ENCODE measurements around the gene F2RL2.
"Not testable (repeated sequence)": the region's sequence is repeated elsewhere in the genome, so short reads cannot be mapped to it uniquely, and the experiment has no call there.

Gene F2RL2

GRCh38 chr5:76620166-76620565 is 3.0 kb downstream of the F2RL2 start:
- no peak for DNase-seq

DNA sequence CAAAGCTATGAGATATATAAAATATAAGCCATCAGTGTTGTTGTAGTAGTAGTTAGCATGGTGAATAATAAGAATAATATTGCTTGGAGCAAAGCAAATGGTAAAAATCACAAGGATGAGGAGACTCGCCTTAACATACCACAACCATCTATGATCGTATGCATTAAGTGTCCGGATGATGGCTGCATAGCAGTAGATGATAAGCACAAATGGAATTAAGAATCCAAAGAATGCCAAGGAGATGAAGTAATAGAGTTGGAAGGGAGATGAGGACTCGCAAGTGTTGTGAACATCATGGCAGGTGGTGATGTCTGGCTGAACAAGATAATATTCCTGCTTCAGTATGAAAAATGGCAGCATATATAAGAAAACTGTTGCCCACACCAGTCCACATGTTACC is 5.5 kb downstream of the F2RL2 start:
- no peak for DNase-seq

GRCh38 chr5:76617229-76617628 is 6.0 kb downstream of the F2RL2 start:
- no peak for DNase-seq

DNA sequence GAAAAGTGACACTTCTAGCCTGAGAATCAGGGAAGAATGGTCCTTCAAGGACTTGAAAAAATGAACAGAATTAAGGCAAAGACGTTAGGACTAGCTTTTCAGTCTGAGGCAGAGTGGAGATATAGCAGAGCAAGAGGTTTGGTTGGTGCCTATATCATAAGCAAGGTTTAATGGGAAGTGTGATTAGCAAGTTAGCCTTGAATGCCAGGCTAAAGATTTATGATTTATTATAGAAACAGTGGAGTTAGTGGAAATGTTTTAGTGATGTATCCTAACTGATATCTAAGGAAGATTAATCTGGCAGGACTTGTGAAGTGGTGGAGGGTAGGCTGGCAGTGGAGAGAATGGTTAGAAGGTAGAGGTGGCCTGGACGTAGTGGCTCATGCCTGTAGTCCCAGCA is 7.0 kb downstream of the F2RL2 start:
- no peak for DNase-seq

DNA sequence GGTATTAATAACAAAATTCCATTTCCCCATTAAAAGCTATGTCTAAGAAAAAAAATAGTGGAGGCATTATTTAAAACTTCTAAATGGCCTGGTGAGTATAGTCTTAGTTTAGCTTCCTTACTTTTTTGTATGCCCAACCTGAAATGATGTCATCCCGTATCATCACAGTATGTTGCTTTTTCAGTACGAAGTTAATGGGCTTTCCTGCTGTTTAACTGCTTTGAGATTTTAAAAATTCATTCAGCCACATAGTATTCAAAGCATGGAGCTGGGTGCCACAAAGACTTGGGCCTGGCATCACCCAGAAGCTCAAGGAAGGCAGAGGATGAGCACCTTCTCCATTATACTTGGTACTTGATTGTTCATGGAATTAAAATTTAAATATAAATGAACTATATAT is 7.4 kb downstream of the F2RL2 start:
- DNase-seq = no peak

DNA sequence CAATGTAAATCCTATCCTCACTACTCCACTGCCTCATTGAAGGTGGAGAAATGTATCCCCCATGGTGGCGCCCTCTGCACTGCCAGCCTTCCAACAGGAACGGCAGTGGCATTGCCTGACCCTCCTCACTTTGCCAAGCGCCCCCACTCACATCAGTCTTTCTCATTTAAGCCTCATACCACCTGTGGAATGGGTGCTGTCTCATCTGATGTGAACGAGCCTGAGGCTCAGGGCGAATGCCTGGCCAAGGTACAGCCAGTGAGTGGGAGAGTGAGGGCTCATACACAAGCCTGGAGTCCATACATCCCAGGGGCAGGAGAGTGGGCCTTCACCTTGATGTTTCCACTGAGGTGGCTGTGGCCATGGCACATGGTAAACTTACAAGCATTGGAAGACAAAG is 10.3 kb downstream of the F2RL2 start:
- DNase-seq = no peak

- no peak for DNase-seq
Observed at GRCh38 chr5:76610196-76610595, 13.0 kb downstream of the F2RL2 start.

DNA sequence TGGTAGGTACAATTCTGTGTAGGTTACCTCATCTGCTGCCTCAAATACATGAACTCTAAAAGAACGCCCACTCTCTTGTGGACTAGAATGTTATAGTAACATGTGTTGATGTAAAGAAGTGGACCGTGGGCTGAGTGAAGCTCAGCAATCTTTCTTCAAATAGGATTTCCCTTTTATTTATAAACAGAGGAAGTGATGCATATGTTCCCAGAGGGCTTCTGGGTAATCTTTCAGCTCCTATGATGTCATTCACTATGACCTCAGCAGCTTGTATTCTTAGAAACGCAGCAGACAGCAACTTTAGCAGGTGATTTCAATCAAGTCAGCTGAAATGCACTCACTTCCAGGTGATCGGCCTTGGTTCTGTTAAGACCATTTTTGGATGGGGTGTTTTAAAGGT is 14.4 kb downstream of the F2RL2 start:
- no peak for DNase-seq

- no peak for DNase-seq
Observed at GRCh38 chr5:76607353-76607871, 15.8 kb downstream of the F2RL2 start.

- no peak for DNase-seq
Observed at GRCh38 chr5:76606701-76607100, 16.5 kb downstream of the F2RL2 start.

DNA sequence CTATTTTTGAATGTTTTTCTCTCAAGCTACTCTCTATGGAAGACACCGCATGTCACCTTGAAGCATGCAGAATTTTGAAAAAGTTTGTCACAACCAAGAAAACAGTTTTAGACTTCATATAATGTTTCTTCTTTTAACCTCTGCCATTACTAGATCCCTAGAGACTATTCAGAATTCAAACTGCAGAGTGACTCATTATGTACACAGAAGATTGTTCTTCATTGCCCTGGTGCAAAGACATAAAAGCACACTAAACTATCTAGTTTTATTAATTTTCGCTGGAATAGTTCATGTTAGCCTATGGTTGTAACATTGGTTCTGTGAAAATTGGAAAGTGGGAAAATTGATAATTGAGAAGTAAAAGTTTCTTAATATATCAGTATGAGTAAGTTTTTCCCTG is 18.4 kb downstream of the F2RL2 start:
- DNase-seq = no peak

- not testable (repeated sequence) for DNase-seq
Observed at GRCh38 chr5:76603991-76604390, 19.2 kb downstream of the F2RL2 start.

DNA sequence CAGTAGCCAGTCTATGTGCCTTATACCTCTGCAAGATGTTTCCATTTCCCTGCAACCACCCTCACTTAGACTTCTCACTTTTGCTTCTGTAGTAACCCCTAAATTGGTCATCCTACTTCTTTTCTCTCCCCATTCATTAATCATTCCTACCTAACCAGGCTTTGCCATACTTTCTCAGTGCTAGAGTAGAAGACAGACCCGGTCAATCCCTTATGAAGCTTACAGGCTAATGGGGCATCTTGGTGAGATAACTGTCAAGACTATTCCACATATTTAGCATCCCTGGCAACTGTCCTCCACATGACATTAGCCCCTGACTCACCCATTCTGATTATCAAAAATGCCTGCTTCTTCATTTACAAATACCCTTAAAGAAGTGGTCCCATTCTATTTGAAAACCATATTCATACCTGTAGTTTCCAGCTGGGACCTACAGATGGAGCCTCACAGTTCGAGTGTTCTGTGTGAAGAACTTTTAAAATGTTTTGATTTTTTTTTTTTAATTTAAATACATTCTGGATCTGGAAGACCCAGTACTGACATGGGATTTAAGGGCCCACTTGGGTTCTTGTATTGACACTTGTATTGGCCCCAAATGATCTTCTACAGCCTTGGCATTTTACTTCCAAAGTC is 21.0 kb downstream of the F2RL2 start:
- no peak for DNase-seq

- no peak for DNase-seq
Observed at GRCh38 chr5:76601470-76601869, 21.7 kb downstream of the F2RL2 start.

DNA sequence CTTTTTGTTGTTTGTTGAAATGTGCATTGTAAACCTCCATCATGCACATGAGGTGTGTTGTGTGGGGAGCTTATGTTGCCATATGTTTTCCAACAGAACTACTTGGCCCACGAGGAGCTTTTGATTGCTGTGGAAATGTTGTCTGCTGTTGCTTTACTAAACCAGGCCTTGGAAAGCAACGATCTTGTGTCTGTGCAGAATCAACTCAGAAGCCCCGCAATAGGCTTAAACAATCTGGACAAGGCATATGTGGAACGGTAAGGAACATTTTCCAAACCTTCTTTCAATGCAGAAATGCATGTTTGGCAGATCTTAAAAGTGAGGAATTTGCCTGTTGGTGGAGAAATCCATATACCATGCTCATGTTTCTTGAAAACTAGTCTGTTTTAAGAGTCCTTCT is 22.5 kb downstream of the F2RL2 start:
- no peak for DNase-seq

DNA sequence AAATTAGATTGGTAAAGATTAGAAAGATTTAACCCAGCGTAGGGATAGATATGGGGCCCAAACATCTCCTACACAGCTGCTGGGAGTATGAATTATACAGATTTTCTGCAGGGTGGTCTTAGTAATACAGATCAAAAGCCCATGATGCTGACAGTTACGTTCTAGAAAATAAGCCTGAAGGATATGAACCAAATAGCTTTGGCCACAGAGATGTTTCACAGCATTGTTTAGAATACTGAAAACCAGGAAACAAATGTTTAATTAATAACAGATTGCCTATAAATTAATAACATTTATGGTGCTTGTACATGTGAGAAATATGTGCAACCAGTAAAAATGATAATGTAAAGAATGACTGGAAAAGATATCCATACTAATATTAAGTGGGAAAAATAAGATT is 24.7 kb downstream of the F2RL2 start:
- DNase-seq = no peak

DNA sequence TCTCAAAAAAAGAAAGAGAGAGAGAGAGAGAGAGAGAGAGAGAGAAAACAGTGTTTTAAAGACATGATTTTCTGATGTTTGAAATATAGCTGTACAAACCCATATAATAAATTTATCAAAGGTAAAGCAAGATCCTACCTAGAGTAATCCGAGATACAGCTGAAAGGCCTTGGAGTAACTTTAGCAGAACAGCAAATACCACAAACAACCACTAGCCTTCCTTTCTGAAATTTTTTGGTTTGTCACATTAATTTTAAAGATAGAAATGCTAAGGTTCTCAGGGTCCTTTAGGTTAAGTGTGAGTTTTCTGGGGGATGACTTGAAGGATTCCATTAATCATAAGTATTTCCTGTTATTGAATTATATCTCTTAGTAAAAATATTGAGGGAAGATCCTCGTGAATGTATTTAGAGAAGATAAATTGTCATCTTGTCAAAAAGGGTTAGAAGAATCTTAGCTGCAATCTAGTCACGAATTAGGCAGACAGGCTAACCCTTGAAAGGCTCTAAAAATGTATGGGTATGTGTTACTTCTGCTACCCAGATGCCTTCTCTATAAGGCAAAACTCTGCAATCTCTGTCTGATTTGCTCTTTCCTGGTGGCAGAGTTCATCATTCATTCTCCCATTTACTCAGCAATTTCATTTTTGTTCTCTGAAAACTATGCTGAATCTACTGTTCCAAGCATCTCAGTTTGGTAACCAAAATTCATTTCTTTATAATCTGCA is 27.3 kb downstream of the F2RL2 start:
- DNase-seq = no peak

GRCh38 chr5:76594107-76594506 is 29.1 kb downstream of the F2RL2 start:
- no peak for DNase-seq

DNA sequence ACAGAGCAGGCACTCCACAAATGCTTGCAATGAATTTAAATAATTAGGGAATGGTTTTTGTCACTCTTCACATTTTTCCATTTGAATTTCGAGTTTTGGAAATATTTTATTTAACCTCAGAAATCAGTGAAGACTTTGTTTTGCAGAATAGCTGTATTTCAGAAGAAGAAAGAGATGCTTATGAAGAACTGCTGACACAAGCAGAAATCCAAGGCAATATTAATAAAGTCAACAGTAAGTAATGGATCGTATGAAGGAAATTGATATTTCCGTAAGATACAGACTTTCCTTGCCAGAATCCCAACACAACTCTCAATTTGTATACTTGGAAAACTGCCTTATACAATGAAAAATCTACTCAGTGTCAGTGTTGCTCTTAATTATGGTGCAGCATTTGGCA is 30.5 kb downstream of the F2RL2 start:
- DNase-seq = no peak

DNA sequence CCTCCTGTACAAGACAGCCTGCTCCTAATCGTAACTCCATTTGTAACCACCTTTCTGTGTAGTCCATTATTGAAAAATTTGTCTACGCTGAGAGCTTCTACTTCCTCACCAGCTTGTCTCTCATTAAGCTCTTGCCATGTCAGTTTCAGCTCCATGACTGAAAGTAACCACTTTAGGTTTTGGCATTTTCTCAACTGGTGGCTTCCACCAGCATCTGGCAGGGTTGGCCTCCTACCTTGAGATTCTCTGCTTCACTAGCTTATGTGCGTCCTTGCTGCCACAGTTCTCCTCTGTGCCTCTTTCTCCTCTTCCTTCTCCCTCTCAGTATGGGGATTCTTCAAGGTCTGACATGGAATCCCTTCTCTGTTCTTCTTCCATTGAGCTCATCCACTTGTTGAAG is 31.8 kb downstream of the F2RL2 start:
- DNase-seq = no peak

GRCh38 chr5:76590027-76590426 is 33.2 kb downstream of the F2RL2 start:
- no peak for DNase-seq

DNA sequence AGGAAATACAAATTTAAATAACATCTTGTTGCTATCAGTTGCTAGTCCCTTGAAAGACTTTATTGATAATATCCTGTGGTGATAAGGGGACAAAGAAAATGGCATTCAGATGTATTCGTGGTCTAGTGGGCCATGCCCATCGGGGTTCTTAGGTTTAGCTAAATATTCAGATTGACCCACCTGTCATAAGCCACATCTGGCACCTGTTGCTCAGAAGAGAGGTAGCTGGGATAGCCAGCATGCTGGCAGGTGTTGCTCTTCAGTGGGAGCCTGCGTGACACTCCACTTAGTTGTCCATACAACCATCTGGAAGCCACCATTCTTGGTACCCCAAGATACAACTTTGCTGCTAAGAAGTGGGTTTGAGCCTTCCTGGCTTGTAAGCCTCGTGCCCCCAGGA is 36.7 kb downstream of the F2RL2 start:
- no peak for DNase-seq

DNA sequence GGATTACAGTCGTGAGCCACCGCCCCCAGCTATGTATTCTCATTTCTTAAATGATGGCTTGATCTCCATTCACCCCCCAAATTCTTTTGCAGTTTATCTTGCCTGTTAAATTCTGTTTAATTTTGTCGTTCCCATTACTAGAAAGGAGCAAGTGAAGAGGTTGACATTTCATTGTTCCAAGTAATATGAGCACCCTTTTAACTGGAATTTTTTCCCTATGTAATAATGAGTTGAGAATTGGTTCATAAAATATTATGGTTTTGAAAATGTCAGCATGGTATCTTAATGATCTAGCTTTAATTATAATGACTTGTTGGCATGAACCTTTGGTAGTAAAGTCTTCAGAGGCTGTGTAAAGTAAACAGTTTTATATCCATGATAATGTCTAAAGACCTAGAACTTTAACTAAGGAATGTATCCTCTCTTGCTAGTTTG is 37.4 kb downstream of the F2RL2 start:
- no peak for DNase-seq

- no peak for DNase-seq
Observed at GRCh38 chr5:76583163-76584047, 39.8 kb downstream of the F2RL2 start.
